ENCODE results near the gene OR1I1.

Gene OR1I1

DNA sequence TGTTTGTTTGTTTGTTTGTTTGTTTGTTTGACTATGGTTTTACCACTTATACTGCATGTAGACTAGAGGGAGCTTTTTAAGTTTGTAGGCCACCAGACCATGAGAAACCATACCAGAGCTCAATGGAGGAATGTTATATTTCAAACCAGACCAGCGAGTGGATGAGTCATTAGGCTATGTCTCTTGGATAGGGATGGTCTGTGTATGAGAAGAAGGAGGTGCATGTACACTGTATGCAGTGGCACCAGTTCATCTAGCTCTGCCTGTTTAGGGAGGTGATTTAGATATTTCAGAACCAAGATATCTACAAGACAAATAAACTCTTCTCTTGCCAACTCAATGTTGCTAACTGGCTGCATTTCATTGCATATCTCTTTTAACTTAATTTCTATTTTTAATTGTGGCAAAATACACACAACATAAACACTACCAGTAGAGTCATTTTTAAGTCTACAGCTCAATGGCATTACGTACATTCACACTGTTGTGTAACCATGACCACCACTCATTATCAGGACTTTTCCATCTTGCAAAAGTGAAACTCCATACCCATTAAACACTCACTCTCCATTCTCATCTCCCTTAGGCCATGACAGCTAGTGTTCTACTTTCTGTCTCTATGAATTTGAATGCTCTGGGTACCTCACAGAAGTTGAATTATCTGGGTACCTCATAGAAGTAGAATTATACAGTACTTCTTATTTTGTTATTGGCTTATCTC, 54.4 kb downstream of the OR1I1 start:
- CTCF ChIA-PET = interaction anchor here (1.2 kb wide), 1 partner anchor 18 kb away, joined by 3 read pairs; no protein-coding TSS in a partner anchor
- Mint-ChIP-seq H3K4me1 (peaks cover 2% of the 10 kb centered on the region), H3K4me3 (no peak overlapping the region), H3K36me3 (peaks cover 2% of the 10 kb centered on the region), H3K27ac (no peak overlapping the region), H3K9me3 (peaks cover 11% of the 10 kb centered on the region), H3K27me3 (peaks cover 5% of the 10 kb centered on the region)
- DNase-seq = no peak

GRCh38 chr19:15137777-15138176, 55.8 kb downstream of the OR1I1 start:
- CTCF ChIA-PET = no interaction called here
- H3K27me3 Mint-ChIP-seq = peaks cover 5% of the 10 kb centered on the region
- H3K4me3 Mint-ChIP-seq = no peak overlapping the region
- H3K27ac Mint-ChIP-seq = peak overlapping the region; percentile 14
- peaks cover 11% of the 10 kb centered on the region for H3K9me3 Mint-ChIP-seq
- H3K36me3 Mint-ChIP-seq = peaks cover 2% of the 10 kb centered on the region
- DNase-seq = no peak
- H3K4me1 Mint-ChIP-seq = no peaks in the 10 kb centered on the region

DNA sequence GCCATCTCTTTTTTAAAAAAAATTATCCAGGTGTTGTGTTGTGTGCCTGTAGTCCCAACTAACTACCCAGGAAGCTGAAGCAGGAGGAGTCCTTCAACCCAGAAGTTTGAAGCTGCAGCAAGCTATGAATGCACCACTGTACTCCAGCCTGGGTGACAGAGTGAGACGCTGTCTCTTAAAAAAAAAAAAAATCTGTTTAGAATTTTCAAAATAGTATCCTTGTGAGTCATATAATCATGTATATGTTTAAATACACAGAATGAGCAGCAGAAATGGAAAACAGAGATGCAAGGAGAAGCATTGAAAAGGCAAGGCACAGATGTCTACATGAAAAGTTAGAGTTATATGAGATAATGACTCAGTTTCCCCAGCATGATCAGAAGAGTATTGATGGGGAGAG, 56.4 kb downstream of the OR1I1 start:
- Mint-ChIP-seq H3K4me1 (no peaks in the 10 kb centered on the region), H3K36me3 (peaks cover 2% of the 10 kb centered on the region), H3K9me3 (peaks cover 11% of the 10 kb centered on the region), H3K4me3 (no peak overlapping the region), H3K27ac (no peak overlapping the region), H3K27me3 (peaks cover 5% of the 10 kb centered on the region)
- CTCF ChIA-PET = no interaction called here
- no peak for DNase-seq

- Mint-ChIP-seq H3K27me3 (no peaks in the 10 kb centered on the region), H3K4me1 (no peaks in the 10 kb centered on the region), H3K4me3 (no peak overlapping the region), H3K9me3 (peaks cover 11% of the 10 kb centered on the region), H3K36me3 (peaks cover 2% of the 10 kb centered on the region), H3K27ac (no peak overlapping the region)
- no peak for DNase-seq
- CTCF ChIA-PET = no interaction called here
Observed at GRCh38 chr19:15141143-15141542, 59.1 kb downstream of the OR1I1 start.

DNA sequence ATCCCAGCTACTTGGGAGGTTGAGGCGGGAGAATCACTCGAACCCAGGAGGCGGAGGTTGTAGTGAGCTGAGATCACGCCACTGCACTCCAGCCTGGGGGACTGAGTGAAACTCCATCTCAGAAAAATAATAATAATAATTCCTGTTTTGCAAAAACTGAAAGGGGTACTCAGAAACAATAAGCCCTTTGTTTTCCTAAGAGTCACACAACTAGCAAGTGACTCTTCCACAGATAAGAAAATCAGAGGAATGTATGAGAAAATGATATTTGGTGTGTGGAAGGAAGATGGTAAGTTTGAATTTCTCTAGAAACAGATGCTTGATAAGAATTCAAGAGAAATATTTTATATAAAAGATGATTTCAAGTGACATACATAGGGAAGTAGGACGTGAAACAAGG, 60.3 kb downstream of the OR1I1 start:
- DNase-seq = no peak
- CTCF ChIA-PET = no interaction called here
- peaks cover 11% of the 10 kb centered on the region for H3K9me3 Mint-ChIP-seq
- peaks cover 2% of the 10 kb centered on the region for H3K36me3 Mint-ChIP-seq
- H3K4me1 Mint-ChIP-seq = no peaks in the 10 kb centered on the region
- H3K27me3 Mint-ChIP-seq = peaks cover 5% of the 10 kb centered on the region
- no peak overlapping the region for H3K27ac Mint-ChIP-seq
- H3K4me3 Mint-ChIP-seq = no peak overlapping the region

Data from activated naive CD4-positive, alpha-beta T cell treated with anti-CD3 and anti-CD28 coated beads, Interleukin-2, amount 10 ng/mL, durations not matched to agents 7 days and 5 days (primary cell).